ENCODE results near the gene NTF3. TPM values are rescaled to one million over a fixed set of nuclear protein-coding genes. Genes with fewer than 3 reads are reported as not detected.

The NTF3 gene
- total RNA-seq, 2 donors from 2014 or later, result 0.71 to 4.1 TPM

DNA sequence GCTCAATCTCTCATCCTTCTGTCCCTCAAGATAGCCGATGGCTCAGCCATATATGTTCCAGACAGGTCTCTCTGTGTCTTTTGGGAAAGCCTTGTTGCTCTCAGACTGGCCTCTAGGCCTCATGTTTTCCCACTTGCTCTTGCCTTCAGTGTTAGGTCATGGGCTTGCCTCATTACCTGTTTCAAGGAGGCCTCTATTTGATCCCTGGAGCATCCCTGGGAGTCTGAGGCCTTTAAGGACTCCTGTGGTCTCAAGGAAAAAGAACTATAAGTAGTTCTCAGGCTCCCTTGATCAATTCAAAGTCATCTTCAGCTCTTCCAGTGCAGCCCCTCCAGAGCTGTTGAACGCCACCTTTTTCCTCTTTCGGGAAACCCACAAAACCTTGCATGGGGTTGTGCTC lies 47.9 kb downstream of the NTF3 start:
- Histone ChIP-seq H3K9me3 (ENCODE audit: control insufficient read depth, low read length) (no peaks in the 10 kb centered on the region), H3K36me3 (ENCODE audit: control insufficient read depth, insufficient read depth, low read length) (no peaks in the 10 kb centered on the region), H3K4me1 (ENCODE audit: control insufficient read depth, insufficient read depth, low read length) (peaks cover 10% of the 10 kb centered on the region), H3K9ac (ENCODE audit: extremely low read depth, low read length, poor library complexity, severe bottlenecking) (no peak overlapping the region), H3K4me3 (ENCODE audit: low read length) (no peak overlapping the region), H3K27me3 (ENCODE audit: control insufficient read depth, insufficient read depth, low read length, poor library complexity, severe bottlenecking) (peaks cover 5% of the 10 kb centered on the region), H3K27ac (ENCODE audit: low read depth, low read length) (peak overlapping the region; percentile 57)
- TF ChIP-seq, protein P1, sequence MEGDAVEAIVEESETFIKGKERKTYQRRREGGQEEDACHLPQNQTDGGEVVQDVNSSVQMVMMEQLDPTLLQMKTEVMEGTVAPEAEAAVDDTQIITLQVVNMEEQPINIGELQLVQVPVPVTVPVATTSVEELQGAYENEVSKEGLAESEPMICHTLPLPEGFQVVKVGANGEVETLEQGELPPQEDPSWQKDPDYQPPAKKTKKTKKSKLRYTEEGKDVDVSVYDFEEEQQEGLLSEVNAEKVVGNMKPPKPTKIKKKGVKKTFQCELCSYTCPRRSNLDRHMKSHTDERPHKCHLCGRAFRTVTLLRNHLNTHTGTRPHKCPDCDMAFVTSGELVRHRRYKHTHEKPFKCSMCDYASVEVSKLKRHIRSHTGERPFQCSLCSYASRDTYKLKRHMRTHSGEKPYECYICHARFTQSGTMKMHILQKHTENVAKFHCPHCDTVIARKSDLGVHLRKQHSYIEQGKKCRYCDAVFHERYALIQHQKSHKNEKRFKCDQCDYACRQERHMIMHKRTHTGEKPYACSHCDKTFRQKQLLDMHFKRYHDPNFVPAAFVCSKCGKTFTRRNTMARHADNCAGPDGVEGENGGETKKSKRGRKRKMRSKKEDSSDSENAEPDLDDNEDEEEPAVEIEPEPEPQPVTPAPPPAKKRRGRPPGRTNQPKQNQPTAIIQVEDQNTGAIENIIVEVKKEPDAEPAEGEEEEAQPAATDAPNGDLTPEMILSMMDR (conservative IDR thresholded peaks at IDR 0.05), result peak; percentile 45
- Mint-ChIP-seq H3K36me3 (ENCODE audit: low read depth) (no peaks in the 10 kb centered on the region), H3K27ac (peak overlapping the region; percentile 95), H3K4me1 (peaks cover 23% of the 10 kb centered on the region), H3K9me3 (no peaks in the 10 kb centered on the region), H3K4me3 (no peak overlapping the region), H3K27me3 (ENCODE audit: insufficient read depth) (no peaks in the 10 kb centered on the region)
- WGBS, 2 experiments (ENCODE audit: insufficient coverage in 1 of 2, insufficient read length in 1 of 2), result 43 to 68% methylated on average over 3 of the region's 3 CpGs
- DNase-seq, result peak; percentile 64

DNA sequence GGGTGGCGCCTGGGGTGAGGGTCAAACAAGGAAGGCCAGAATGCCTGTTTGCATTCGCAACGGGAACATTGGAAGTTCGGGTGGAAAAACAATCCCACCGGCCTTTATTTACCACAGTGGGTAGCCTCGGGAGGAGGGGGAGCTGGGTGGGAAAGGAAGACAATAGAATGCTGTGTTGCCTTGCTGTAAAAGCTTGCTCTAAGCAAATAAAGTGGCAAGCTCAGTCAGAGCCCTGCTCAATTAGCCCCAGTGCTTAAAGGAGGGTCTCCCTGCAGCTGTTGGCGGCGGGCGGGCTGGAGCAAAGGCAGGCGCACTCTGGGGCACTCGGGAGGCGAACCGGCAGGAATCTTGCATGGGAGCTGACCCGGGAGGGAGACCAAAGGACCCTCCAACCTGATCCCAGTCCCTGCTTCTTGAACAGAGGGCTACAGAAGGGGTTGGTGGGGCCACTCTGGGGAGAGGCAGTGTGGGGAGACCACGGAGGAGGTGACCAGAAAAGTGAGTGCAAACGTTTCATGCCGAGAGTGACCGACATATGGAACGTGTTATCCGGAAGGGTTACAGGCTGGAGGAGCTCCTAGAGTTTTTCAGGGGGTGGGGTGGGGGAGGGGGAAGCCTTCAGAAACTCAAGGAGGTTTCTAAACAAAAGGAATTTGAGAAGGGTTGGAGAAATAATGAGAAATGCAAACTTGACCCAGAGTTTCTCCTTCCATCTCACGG lies 48.5 kb downstream of the NTF3 start:
- peaks cover 3% of the 10 kb centered on the region for H3K27me3 ChIP-seq (ENCODE audit: control insufficient read depth, insufficient read depth, low read length, poor library complexity, severe bottlenecking)
- 4 to 9% methylated on average over 12 to 21 of the region's 21 CpGs for WGBS, 2 experiments (ENCODE audit: insufficient coverage in 1 of 2, insufficient read length in 1 of 2)
- peaks cover 10% of the 10 kb centered on the region for H3K4me1 ChIP-seq (ENCODE audit: control insufficient read depth, insufficient read depth, low read length)
- H3K9me3 Mint-ChIP-seq, result no peaks in the 10 kb centered on the region
- peak; percentile 87 for DNase-seq
- peaks cover 23% of the 10 kb centered on the region for H3K4me1 Mint-ChIP-seq
- peak overlapping the region; percentile 95 for H3K27ac Mint-ChIP-seq
- H3K36me3 ChIP-seq (ENCODE audit: control insufficient read depth, insufficient read depth, low read length), result no peaks in the 10 kb centered on the region
- peak overlapping the region; percentile 42 for H3K9ac ChIP-seq (ENCODE audit: extremely low read depth, low read length, poor library complexity, severe bottlenecking)
- TF ChIP-seq, protein P1 (conservative IDR thresholded peaks at IDR 0.05), result no peak
- H3K27me3 Mint-ChIP-seq (ENCODE audit: insufficient read depth), result no peaks in the 10 kb centered on the region
- no peaks in the 10 kb centered on the region for H3K36me3 Mint-ChIP-seq (ENCODE audit: low read depth)
- no peak overlapping the region for H3K4me3 Mint-ChIP-seq
- no peaks in the 10 kb centered on the region for H3K9me3 ChIP-seq (ENCODE audit: control insufficient read depth, low read length)
- H3K27ac ChIP-seq (ENCODE audit: low read depth, low read length), result peak overlapping the region; percentile 78
- peak overlapping the region; percentile 74 for H3K4me3 ChIP-seq (ENCODE audit: low read length)

DNA sequence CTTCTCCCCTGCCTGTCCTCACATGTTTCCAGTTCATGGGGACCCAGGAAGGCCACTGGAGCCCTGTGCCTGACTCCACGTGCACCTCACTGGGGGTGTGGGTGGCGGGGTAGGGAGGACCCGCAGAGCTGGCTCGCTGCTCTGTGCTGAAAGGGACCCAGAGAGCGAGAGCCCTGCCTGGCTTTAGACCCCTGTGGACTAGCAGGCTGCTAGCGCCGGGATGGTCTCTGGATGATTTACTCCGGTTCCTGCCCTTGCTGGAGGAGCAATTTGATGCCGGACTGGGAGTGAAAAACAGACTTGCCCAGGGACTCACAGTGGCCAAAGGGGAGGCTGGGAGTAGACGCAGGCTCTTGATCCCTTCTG lies 49.0 kb downstream of the NTF3 start:
- DNase-seq, result peak; percentile 73
- H3K4me3 ChIP-seq (ENCODE audit: low read length), result peak overlapping the region; percentile 74
- H3K36me3 ChIP-seq (ENCODE audit: control insufficient read depth, insufficient read depth, low read length), result no peaks in the 10 kb centered on the region
- peak overlapping the region; percentile 45 for H3K27ac ChIP-seq (ENCODE audit: low read depth, low read length)
- peak overlapping the region; percentile 42 for H3K9ac ChIP-seq (ENCODE audit: extremely low read depth, low read length, poor library complexity, severe bottlenecking)
- Mint-ChIP-seq H3K4me1 (peaks cover 23% of the 10 kb centered on the region), H3K36me3 (ENCODE audit: low read depth) (no peaks in the 10 kb centered on the region), H3K27ac (no peak overlapping the region), H3K4me3 (no peak overlapping the region), H3K9me3 (no peaks in the 10 kb centered on the region), H3K27me3 (ENCODE audit: insufficient read depth) (no peaks in the 10 kb centered on the region)
- peaks cover 3% of the 10 kb centered on the region for H3K27me3 ChIP-seq (ENCODE audit: control insufficient read depth, insufficient read depth, low read length, poor library complexity, severe bottlenecking)
- H3K4me1 ChIP-seq (ENCODE audit: control insufficient read depth, insufficient read depth, low read length), result peaks cover 10% of the 10 kb centered on the region
- no peaks in the 10 kb centered on the region for H3K9me3 ChIP-seq (ENCODE audit: control insufficient read depth, low read length)
- WGBS, 2 experiments (ENCODE audit: insufficient coverage in 1 of 2, insufficient read length in 1 of 2), result 23 to 31% methylated on average over 4 to 10 of the region's 10 CpGs
- TF ChIP-seq, protein P1 (conservative IDR thresholded peaks at IDR 0.05), result no peak
